Fibroblast of skin of back (primary cell): ENCODE measurements around the gene FLT1.

Experiments
- DNase-seq: peaks from one replicate; pipeline ENCODE4 v3.0.0-alpha.2; 2013

The FLT1 gene

GRCh38 chr13:28379371-28380083 lies 115.4 kb downstream of the FLT1 start:
- DNase-seq: no peak

- no peak for DNase-seq
These were observed 118.3 kb downstream of the FLT1 start for GRCh38 chr13:28376604-28377003.

- no peak for DNase-seq
These were observed 119.5 kb downstream of the FLT1 start for GRCh38 chr13:28375250-28375930.

GRCh38 chr13:28373810-28374209 lies 121.1 kb downstream of the FLT1 start:
- no peak for DNase-seq

- DNase-seq: no peak
These were observed 124.5 kb downstream of the FLT1 start for GRCh38 chr13:28370448-28370847.

GRCh38 chr13:28358708-28359107 lies 136.2 kb downstream of the FLT1 start:
- no peak for DNase-seq

GRCh38 chr13:28357911-28358433 lies 137.0 kb downstream of the FLT1 start:
- DNase-seq: no peak

GRCh38 chr13:28357247-28357825 lies 137.6 kb downstream of the FLT1 start:
- DNase-seq: peak; percentile 53

- DNase-seq: peak; percentile 58
These were observed 138.3 kb downstream of the FLT1 start for GRCh38 chr13:28356561-28357021.

- peak; percentile 96 for DNase-seq
These were observed 139.0 kb downstream of the FLT1 start for GRCh38 chr13:28355822-28356371.

- DNase-seq: no peak
These were observed 139.7 kb downstream of the FLT1 start for GRCh38 chr13:28355046-28355821.

- DNase-seq: no peak
These were observed 141.2 kb downstream of the FLT1 start for GRCh38 chr13:28353679-28354078.

GRCh38 chr13:28349907-28350654 lies 144.8 kb downstream of the FLT1 start:
- no peak for DNase-seq

GRCh38 chr13:28349371-28349770 lies 145.6 kb downstream of the FLT1 start:
- DNase-seq: peak; percentile 74

GRCh38 chr13:28347456-28348371 lies 147.2 kb downstream of the FLT1 start:
- no peak for DNase-seq

- peak; percentile 84 for DNase-seq
These were observed 148.8 kb downstream of the FLT1 start for GRCh38 chr13:28346154-28346553.

GRCh38 chr13:28344163-28344562 lies 150.8 kb downstream of the FLT1 start:
- DNase-seq: no peak

- DNase-seq: no peak
These were observed 152.7 kb downstream of the FLT1 start for GRCh38 chr13:28342251-28342650.

GRCh38 chr13:28340272-28340793 lies 154.6 kb downstream of the FLT1 start:
- peak; percentile 73 for DNase-seq

GRCh38 chr13:28339419-28339818 lies 155.5 kb downstream of the FLT1 start:
- DNase-seq: peak; percentile 94
